Sigmoid colon (tissue), 7 donors: Measurements from ENCODE around the gene COQ8A. TPM values are rescaled to one million over a fixed set of nuclear protein-coding genes. Genes with fewer than 3 reads are reported as not detected.

Experiments
- DNase-seq: peaks from one replicate; pipeline ENCODE4 v3.0.0-alpha.2; 2019
- H3K27ac ChIP-seq, 4 donors: fragments of 200-600 bp; sonication (generic); one replicate each; pipeline ENCODE4 v1.5.1; 2016 to 2019; ENCODE audit warnings: mild to moderate bottlenecking in 1 of 4
- H3K27me3 ChIP-seq, 3 donors: fragments of 200-600 bp; sonication (generic); one replicate each; pipeline ENCODE4 v1.5.1; 2019; ENCODE audit warnings: mild to moderate bottlenecking in 1 of 3
- H3K36me3 ChIP-seq, 4 donors: fragments of 200-600 bp; sonication (generic); one replicate each; pipeline ENCODE4 v1.5.1; 2016 to 2019
- H3K4me1 ChIP-seq, 4 donors: fragments of 200-600 bp; sonication (generic); one replicate each; pipeline ENCODE4 v1.5.1; 2017 to 2019
- H3K4me3 ChIP-seq, 4 donors: fragments of 200-600 bp; sonication (generic); one replicate each; pipeline ENCODE4 v1.5.1; 2017 to 2019; ENCODE audit warnings: mild to moderate bottlenecking in 2 of 4, moderate library complexity in 1 of 4
- H3K9me3 ChIP-seq, 4 donors: fragments of 200-600 bp in 3 of 4; sonication (generic) in 3 of 4; one replicate each; pipeline versions ENCODE4 v1.5.1 to v1.6.1; 2013 to 2019
- CTCF ChIP-seq, 4 experiments: fragments of 450-650 bp in 3 of 4; fragments of 200-600 bp in 1 of 4; IDR thresholded peaks; one replicate each; pipeline ENCODE4 v1.5.1; 2016 to 2019; ENCODE audit warnings: antibody characterized with exemption in 4 of 4, mild to moderate bottlenecking in 3 of 4, moderate library complexity in 2 of 4
- EP300 ChIP-seq, 4 donors: sonication (generic); formaldehyde crosslinking; IDR thresholded peaks; one replicate each; pipeline ENCODE4 v1.6.1; 2017; ENCODE audit warnings: antibody characterized with exemption in 4 of 4
- POLR2A ChIP-seq, 2 donors: fragments of 450-650 bp; IDR thresholded peaks; one replicate each; pipeline ENCODE4 v1.6.1; 2016; ENCODE audit warnings: antibody characterized with exemption in 2 of 2, mild to moderate bottlenecking in 2 of 2, moderate library complexity in 2 of 2
- POLR2AphosphoS5 ChIP-seq, 4 donors: sonication (generic); formaldehyde crosslinking; IDR thresholded peaks; one replicate each; pipeline ENCODE4 v1.6.1; 2017; ENCODE audit warnings: antibody characterized with exemption in 4 of 4
- WGBS, 2 donors: extraction: QIAGEN DNeasy Blood & Tissue Kit; methylation state at CpG; one replicate each; pipeline ENCODE4 v1.1.7; 2013; 5-methylcytosine and 5-hydroxymethylcytosine counted together
- intact Hi-C: fragments of 100-400 bp; cut with DNase I; formaldehyde crosslinking; loops from one replicate; pipeline ENCODE4 v1.15.1; 2023
- polyA plus RNA-seq, 3 donors: library from polyadenylated mRNA; stranded (reverse); fragments of 200-250 nt; gene quantifications; one replicate each; pipeline ENCODE4 v1.2.3, GENCODE V29; 2013
- total RNA-seq, 4 donors: library from RNA; depleted of rRNA; stranded (reverse); fragments of >200 nt; gene quantifications; one replicate each; pipeline ENCODE4 v1.1.0, GENCODE V29; 2016
- donor health status: healthy with polysubstance abuse.
- donor health status: Bipolar disorder and iron deficiency.
- donor health status: healthy.

The COQ8A gene
- total and polyA plus RNA-seq, 7 donors, result 20.3 to 129 (median 60.2) TPM

- Histone ChIP-seq H3K4me3 (no peak overlapping the region), H3K9me3 (no peaks in the 10 kb centered on the region), H3K27me3 (no peaks in the 10 kb centered on the region), H3K4me1 (peaks cover 0 to 18% (median 12%) of the 10 kb centered on the region in 4 donors), H3K27ac (peak overlapping the region in 2 of 4 donors; percentile 2 to 35), H3K36me3 (peaks cover 28 to 98% (median 47%) of the 10 kb centered on the region in 4 donors)
- TF ChIP-seq POLR2AphosphoS5 (IDR thresholded peaks at IDR 0.05), result no peak
- no peak for TF ChIP-seq CTCF (IDR thresholded peaks at IDR 0.05)
- TF ChIP-seq EP300 (IDR thresholded peaks at IDR 0.05), result no peak
- WGBS, 2 donors, result 92 to 94% methylated on average over 18 of the region's 18 CpGs
- peak; percentile 56 for DNase-seq
- intact Hi-C loops, result no loop called here
Observed at GRCh38 chr1:226983247-226983991, 43.3 kb downstream of the COQ8A start.

GRCh38 chr1:226983992-226984364, 43.9 kb downstream of the COQ8A start:
- peak; percentile 62 for DNase-seq
- no peak overlapping the region for H3K4me3 ChIP-seq
- 75 to 90% methylated on average over 5 of the region's 5 CpGs for WGBS, 2 donors
- H3K27ac ChIP-seq, result peak overlapping the region in 2 of 4 donors; percentile 2 to 35
- peaks cover 0 to 24% (median 18%) of the 10 kb centered on the region in 4 donors for H3K4me1 ChIP-seq
- no peak for TF ChIP-seq CTCF (IDR thresholded peaks at IDR 0.05)
- no peaks in the 10 kb centered on the region for H3K9me3 ChIP-seq
- intact Hi-C loops, result no loop called here
- H3K27me3 ChIP-seq, result no peaks in the 10 kb centered on the region
- H3K36me3 ChIP-seq, result peaks cover 28 to 92% (median 44%) of the 10 kb centered on the region in 4 donors

DNA sequence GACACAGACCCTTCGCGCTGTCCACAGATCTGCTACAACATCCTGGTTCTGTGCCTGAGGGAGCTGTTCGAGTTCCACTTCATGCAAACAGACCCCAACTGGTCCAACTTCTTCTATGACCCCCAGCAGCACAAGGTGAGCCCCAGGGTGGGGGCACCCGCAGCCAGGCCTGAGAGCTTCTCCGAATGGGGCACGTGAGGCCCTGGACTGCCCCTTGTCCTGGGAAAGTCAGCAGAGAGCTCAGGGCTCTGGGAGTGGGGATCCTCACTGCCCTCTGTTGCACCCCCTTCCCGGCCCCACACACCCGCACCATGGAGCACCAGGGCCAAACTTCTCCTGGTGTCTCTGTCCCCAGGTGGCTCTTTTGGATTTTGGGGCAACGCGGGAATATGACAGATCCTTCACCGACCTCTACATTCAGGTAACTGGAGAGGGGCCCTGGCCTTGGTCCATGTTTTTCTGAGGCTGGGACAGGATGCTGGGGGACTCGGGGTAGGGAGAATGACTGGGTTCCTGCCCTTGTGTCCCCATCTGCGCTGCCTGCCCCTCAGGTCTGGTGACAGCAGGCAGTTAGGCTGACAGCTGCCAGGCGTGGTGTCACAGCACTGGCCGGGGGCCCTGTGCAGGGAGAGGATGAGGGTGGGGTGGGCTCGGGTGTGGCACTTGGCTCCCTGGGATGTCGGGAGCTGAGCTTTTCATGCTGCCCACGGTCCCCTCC, 44.6 kb downstream of the COQ8A start:
- WGBS, 2 donors, result 79 to 87% methylated on average over 18 of the region's 18 CpGs
- H3K36me3 ChIP-seq, result peaks cover 28 to 85% (median 40%) of the 10 kb centered on the region in 4 donors
- H3K4me1 ChIP-seq, result peaks cover 0 to 28% (median 25%) of the 10 kb centered on the region in 4 donors
- H3K4me3 ChIP-seq, result no peak overlapping the region
- H3K27ac ChIP-seq, result peak overlapping the region in 3 of 4 donors; percentile 3 to 35 (median 9)
- peak; percentile 64 for DNase-seq
- no peaks in the 10 kb centered on the region for H3K27me3 ChIP-seq
- intact Hi-C loops, result loop anchor here (5.0 kb wide), 1 partner anchor 42 kb away; the partner anchor contains the start of gene COQ8A
- no peaks in the 10 kb centered on the region for H3K9me3 ChIP-seq
- TF ChIP-seq POLR2AphosphoS5 (IDR thresholded peaks at IDR 0.05) (peak in 1 of 4 donors; percentile 5), CTCF (IDR thresholded peaks at IDR 0.05) (no peak), EP300 (IDR thresholded peaks at IDR 0.05) (no peak), POLR2A (IDR thresholded peaks at IDR 0.05) (no peak)

- TF ChIP-seq POLR2A (IDR thresholded peaks at IDR 0.05) (no peak), POLR2AphosphoS5 (IDR thresholded peaks at IDR 0.05) (no peak), CTCF (IDR thresholded peaks at IDR 0.05) (no peak), EP300 (IDR thresholded peaks at IDR 0.05) (no peak)
- peaks cover 0 to 34% (median 31%) of the 10 kb centered on the region in 4 donors for H3K4me1 ChIP-seq
- H3K9me3 ChIP-seq, result no peaks in the 10 kb centered on the region
- intact Hi-C loops, result loop anchor here (5.0 kb wide), 1 partner anchor 43 kb away; the partner anchor contains the start of gene COQ8A
- H3K4me3 ChIP-seq, result no peak overlapping the region
- no peaks in the 10 kb centered on the region for H3K27me3 ChIP-seq
- 92 to 93% methylated on average over 20 of the region's 20 CpGs for WGBS, 2 donors
- H3K27ac ChIP-seq, result peak overlapping the region in 3 of 4 donors; percentile 3 to 35 (median 9)
- H3K36me3 ChIP-seq, result peaks cover 28 to 79% (median 38%) of the 10 kb centered on the region in 4 donors
- peak; percentile 58 for DNase-seq
Observed at GRCh38 chr1:226985239-226985838, 45.2 kb downstream of the COQ8A start.
